ENCODE data around the gene SUPT5H. TPM values are rescaled to one million over a fixed set of nuclear protein-coding genes. Genes with fewer than 3 reads are reported as not detected.

SUPT5H gene
- total RNA-seq, 2 donors from 2014 or later, result 79.8 to 246 TPM

DNA sequence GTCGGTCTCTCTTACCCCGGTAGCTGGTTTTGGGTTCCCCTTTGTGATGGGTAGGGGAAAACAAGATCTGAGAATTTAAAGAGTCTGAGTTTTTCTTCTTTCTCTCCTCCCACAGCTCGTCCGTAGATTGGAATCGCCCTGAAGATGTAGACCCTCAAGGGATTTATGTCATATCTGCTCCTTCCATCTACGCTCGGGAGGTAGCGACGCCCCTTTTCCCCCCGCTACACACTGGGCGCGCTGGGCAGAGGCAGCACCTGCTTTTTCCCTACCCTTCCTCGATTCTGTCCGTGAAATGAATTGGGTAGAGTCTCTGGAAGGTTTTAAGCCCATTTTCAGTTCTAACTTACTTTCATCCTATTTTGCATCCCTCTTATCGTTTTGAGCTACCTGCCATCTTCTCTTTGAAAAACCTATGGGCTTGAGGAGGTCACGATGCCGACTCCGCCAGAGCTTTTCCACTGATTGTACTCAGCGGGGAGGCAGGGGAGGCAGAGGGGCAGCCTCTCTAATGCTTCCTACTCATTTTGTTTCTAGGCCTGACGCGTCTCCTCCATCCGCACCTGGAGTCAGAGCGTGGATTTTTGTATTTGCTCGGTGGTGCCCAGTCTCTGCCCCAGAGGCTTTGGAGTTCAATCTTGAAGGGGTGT lies 62.5 kb downstream of the SUPT5H start:
- Histone ChIP-seq H3K36me3 (no peaks in the 10 kb centered on the region), H3K27ac (no peak overlapping the region), H3K4me1 (replicated peaks) (no peaks in the 10 kb centered on the region), H3K27me3 (replicated peaks; ENCODE audit: insufficient read depth) (peaks cover 3% of the 10 kb centered on the region), H3K4me3 (no peak overlapping the region), H3K9me3 (no peaks in the 10 kb centered on the region)
- DNase-seq (ENCODE audit: low spot score), result no peak
- intact Hi-C loops (cut with DNase I), result no loop called here
- TF ChIP-seq POLR2A (IDR thresholded peaks at IDR 0.05) (no peak), POLR2AphosphoS5 (IDR thresholded peaks at IDR 0.05) (no peak)
- TF ChIP-seq, protein P1, sequence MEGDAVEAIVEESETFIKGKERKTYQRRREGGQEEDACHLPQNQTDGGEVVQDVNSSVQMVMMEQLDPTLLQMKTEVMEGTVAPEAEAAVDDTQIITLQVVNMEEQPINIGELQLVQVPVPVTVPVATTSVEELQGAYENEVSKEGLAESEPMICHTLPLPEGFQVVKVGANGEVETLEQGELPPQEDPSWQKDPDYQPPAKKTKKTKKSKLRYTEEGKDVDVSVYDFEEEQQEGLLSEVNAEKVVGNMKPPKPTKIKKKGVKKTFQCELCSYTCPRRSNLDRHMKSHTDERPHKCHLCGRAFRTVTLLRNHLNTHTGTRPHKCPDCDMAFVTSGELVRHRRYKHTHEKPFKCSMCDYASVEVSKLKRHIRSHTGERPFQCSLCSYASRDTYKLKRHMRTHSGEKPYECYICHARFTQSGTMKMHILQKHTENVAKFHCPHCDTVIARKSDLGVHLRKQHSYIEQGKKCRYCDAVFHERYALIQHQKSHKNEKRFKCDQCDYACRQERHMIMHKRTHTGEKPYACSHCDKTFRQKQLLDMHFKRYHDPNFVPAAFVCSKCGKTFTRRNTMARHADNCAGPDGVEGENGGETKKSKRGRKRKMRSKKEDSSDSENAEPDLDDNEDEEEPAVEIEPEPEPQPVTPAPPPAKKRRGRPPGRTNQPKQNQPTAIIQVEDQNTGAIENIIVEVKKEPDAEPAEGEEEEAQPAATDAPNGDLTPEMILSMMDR (IDR thresholded peaks at IDR 0.05), result no peak
- 25% methylated on average over 24 of the region's 24 CpGs for WGBS

DNA sequence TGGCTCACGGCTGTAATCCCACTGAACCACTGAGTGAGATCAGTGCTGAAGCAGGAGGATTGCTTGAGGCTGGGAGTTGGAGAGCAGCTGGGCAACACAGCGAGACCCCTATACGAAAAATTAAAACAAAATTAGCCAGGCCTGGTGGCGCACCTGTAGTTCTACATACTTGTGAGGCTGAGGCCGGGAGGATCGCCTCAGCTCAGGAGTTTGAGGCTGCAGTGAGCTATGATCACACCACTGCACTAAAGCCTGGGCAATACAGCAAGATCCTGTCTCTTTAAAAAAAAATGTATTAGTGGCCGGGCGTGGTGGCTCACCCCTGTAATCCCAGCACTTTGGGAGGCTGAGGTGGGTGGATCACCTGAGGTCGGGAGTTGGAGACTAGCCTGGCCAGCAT lies 63.2 kb downstream of the SUPT5H start:
- TF ChIP-seq, protein P1 (IDR thresholded peaks at IDR 0.05), result no peak
- no peak for TF ChIP-seq POLR2A (IDR thresholded peaks at IDR 0.05)
- TF ChIP-seq POLR2AphosphoS5 (IDR thresholded peaks at IDR 0.05), result no peak
- no peak for DNase-seq (ENCODE audit: low spot score)
- no peaks in the 10 kb centered on the region for H3K9me3 ChIP-seq
- H3K4me3 ChIP-seq, result no peak overlapping the region
- no peaks in the 10 kb centered on the region for H3K4me1 ChIP-seq (replicated peaks)
- H3K27me3 ChIP-seq (replicated peaks; ENCODE audit: insufficient read depth), result peaks cover 3% of the 10 kb centered on the region
- intact Hi-C loops (cut with DNase I), result no loop called here
- no peaks in the 10 kb centered on the region for H3K36me3 ChIP-seq
- no peak overlapping the region for H3K27ac ChIP-seq
- 88% methylated on average over 9 of the region's 9 CpGs for WGBS

DNA sequence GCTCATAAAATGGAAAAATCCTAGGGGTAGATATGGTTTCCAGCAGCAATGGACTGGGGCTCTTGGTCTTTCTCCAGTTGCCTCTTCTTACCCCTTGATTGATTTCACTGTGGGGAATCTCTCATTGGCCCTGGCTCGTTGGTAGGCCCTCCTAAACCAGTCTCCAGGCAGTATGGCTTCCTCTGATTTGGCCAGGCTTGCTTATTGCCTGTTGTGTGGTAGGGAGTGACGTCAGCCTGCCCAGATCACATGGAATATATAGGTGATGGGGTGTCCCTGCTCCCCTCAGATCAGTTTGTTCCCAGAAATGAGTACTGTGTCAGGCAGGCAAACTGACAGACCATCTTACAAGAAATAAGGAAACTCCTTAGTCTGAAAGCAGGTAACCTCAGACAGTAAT lies 63.9 kb downstream of the SUPT5H start:
- no peak for TF ChIP-seq POLR2A (IDR thresholded peaks at IDR 0.05)
- TF ChIP-seq, protein P1 (IDR thresholded peaks at IDR 0.05), result no peak
- no peak for TF ChIP-seq POLR2AphosphoS5 (IDR thresholded peaks at IDR 0.05)
- Histone ChIP-seq H3K9me3 (no peaks in the 10 kb centered on the region), H3K36me3 (no peaks in the 10 kb centered on the region), H3K27me3 (replicated peaks; ENCODE audit: insufficient read depth) (peaks cover 7% of the 10 kb centered on the region), H3K4me3 (no peak overlapping the region), H3K27ac (no peak overlapping the region), H3K4me1 (replicated peaks) (no peaks in the 10 kb centered on the region)
- 82% methylated on average over 2 of the region's 2 CpGs for WGBS
- intact Hi-C loops (cut with DNase I), result no loop called here
- no peak for DNase-seq (ENCODE audit: low spot score)

DNA sequence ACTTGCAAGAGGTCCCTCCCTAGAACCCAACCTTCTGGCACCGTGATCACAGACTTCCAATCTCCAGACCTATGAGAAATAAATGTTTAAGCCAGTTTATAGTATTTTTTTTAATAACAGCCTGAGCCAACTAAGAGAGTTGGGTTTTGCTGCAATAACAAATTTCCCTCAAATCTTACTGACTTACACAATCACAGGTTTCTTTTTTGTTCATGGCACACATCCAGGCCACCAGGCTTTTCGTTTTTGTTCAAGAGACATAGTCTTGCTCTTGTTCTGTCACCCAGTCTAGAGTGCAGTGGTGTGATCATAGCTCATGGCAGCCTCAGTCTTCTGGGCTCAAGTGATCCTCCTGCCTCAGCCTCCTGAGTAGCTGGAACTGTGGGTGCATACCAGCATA lies 67.6 kb downstream of the SUPT5H start:
- DNase-seq (ENCODE audit: low spot score), result no peak
- no peak overlapping the region for H3K4me3 ChIP-seq
- WGBS, result 55% methylated on average over 2 of the region's 2 CpGs
- peaks cover 7% of the 10 kb centered on the region for H3K27me3 ChIP-seq (replicated peaks; ENCODE audit: insufficient read depth)
- no peak overlapping the region for H3K27ac ChIP-seq
- no peaks in the 10 kb centered on the region for H3K9me3 ChIP-seq
- no peaks in the 10 kb centered on the region for H3K36me3 ChIP-seq
- peaks cover 7% of the 10 kb centered on the region for H3K4me1 ChIP-seq (replicated peaks)
- TF ChIP-seq POLR2A (IDR thresholded peaks at IDR 0.05) (no peak), POLR2AphosphoS5 (IDR thresholded peaks at IDR 0.05) (no peak)
- TF ChIP-seq, protein P1 (IDR thresholded peaks at IDR 0.05), result no peak
- intact Hi-C loops (cut with DNase I), result no loop called here

DNA sequence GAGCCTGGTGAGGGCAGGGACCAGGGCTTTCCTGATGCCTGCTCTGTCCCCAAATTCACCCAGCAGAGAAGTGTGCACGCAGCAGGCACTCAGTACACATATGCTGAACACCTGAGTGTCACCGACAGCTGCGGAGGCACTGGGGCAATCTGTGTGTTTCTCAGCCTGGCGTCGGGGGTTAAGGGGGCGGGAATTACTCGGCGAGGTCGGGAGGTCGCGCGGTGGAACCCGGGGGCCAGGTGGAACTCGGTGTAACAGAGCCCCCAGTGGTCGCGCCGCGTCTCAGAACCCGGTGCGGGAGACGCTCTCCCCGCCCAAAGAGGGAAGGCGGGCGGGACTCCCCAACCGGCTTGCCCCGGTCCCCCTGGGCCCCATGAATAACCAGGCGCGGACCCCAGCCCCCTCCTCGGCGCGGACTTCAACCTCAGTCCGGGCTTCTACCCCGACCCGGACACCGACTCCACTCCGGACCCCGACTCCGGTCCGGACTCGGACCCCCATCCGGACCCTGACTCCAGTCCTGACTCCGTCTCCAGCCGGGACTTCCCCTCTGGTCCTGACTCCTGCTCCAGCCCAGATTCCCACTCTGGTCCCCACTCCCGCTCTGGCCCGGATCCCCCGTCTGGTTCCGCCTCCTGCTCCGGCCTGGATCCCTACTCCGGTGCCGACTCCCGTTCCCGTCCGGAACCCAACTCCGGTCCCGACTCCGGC lies 69.6 kb downstream of the SUPT5H start, which contains the start of gene SELENOV:
Gene SELENOV, plus strand, starts transcription at position 300 of the 711 bp plus-strand sequence. Its CDS starts 74 bp downstream, at position 374.
- H3K27me3 ChIP-seq (replicated peaks; ENCODE audit: insufficient read depth), result peaks cover 5% of the 10 kb centered on the region
- intact Hi-C loops (cut with DNase I), result no loop called here
- no peak for DNase-seq (ENCODE audit: low spot score)
- TF ChIP-seq POLR2AphosphoS5 (IDR thresholded peaks at IDR 0.05) (no peak), POLR2A (IDR thresholded peaks at IDR 0.05) (no peak)
- TF ChIP-seq, protein P1 (IDR thresholded peaks at IDR 0.05), result no peak
- peak within 1 kb of the TSS; percentile 21 to 24 for H3K4me3 ChIP-seq
- H3K36me3 ChIP-seq, result no peaks in the 10 kb centered on the region
- H3K27ac ChIP-seq, result no peak within 1 kb of the TSS
- under 1% methylated on average over 37 of the region's 56 CpGs for WGBS
- H3K9me3 ChIP-seq, result no peaks in the 10 kb centered on the region
- H3K4me1 ChIP-seq (replicated peaks), result peaks cover 7% of the 10 kb centered on the region

Data from prostate gland (tissue), 2 donors.